Measurements from ENCODE around the gene INSL3. TPM values are rescaled to one million over a fixed set of nuclear protein-coding genes. Genes with fewer than 3 reads are reported as not detected.
A peak's percentile ranks its signal among the peaks of the same experiment; 100 is the strongest.

INSL3 gene
- total and polyA plus RNA-seq, 2 of the 13 experiments (the other 11 are each of a cell fraction or from before 2014, with no cell fraction given) = 0.30 TPM; not detected in 1

DNA sequence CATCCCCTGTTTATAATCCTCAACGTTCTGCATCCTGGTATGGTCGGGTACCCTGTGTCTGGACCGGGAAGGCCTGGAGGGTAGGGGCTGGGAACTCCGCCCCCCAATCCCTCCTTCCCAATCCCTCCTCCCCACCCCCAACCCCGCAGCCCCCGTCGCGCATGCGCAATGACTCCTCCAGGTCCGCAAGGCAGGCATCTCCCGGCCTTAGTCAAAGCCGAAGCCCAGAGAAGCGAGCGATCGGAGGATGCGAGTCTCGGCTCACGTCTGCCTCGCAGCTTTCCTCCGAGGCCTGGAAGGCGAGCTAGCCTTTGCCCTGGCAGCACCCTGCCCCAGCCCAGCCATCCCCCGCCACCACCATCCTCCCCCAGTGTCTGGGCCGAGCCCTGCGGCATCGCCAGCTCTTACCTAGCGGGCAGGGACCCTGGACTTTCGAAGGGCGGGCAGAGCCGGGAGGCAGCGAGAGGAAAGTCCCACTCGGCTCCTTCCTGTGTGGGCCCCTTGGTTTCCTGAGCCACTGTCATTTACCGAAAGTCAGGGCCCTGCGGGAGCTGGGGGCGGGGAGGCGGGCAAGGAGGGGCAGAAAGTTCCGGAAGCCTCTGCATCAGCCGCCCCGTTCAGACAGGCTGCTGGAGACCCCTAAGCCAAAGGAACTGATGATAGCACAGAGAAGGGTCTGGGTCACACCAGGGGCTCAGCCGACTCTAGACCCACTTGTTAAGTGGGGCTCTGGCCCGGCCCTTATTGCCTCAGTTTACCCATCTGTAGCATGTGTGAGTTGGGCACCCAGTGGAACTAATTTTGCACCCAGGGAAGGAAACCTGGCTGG, 26.4 kb upstream of the INSL3 start, which contains the start of gene JAK3 (continued):
- TF ChIP-seq, protein P1, sequence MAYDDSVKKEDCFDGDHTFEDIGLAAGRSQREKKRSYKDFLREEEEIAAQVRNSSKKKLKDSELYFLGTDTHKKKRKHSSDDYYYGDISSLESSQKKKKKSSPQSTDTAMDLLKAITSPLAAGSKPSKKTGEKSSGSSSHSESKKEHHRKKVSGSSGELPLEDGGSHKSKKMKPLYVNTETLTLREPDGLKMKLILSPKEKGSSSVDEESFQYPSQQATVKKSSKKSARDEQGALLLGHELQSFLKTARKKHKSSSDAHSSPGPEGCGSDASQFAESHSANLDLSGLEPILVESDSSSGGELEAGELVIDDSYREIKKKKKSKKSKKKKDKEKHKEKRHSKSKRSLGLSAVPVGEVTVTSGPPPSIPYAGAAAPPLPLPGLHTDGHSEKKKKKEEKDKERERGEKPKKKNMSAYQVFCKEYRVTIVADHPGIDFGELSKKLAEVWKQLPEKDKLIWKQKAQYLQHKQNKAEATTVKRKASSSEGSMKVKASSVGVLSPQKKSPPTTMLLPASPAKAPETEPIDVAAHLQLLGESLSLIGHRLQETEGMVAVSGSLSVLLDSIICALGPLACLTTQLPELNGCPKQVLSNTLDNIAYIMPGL (CRISPR knock-in tag; IDR thresholded peaks at IDR 0.05; ENCODE audit: borderline replicate concordance in 1 of 2, low read depth in 1 of 2) = no peak
- TF ChIP-seq BORCS8-MEF2B (CRISPR knock-in tag; IDR thresholded peaks at IDR 0.05) = no peak
- TF ChIP-seq ZKSCAN8 (CRISPR knock-in tag; IDR thresholded peaks at IDR 0.05; ENCODE audit: borderline replicate concordance) = no peak
- TF ChIP-seq, protein P2, sequence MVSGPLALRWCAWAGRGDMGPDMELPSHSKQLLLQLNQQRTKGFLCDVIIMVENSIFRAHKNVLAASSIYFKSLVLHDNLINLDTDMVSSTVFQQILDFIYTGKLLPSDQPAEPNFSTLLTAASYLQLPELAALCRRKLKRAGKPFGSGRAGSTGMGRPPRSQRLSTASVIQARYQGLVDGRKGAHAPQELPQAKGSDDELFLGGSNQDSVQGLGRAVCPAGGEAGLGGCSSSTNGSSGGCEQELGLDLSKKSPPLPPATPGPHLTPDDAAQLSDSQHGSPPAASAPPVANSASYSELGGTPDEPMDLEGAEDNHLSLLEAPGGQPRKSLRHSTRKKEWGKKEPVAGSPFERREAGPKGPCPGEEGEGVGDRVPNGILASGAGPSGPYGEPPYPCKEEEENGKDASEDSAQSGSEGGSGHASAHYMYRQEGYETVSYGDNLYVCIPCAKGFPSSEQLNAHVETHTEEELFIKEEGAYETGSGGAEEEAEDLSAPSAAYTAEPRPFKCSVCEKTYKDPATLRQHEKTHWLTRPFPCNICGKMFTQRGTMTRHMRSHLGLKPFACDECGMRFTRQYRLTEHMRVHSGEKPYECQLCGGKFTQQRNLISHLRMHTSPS (CRISPR knock-in tag; IDR thresholded peaks at IDR 0.05; ENCODE audit: low read depth) = peak; percentile 74; the same call in 1 of the 2 replicates
- no peak for TF ChIP-seq HOXA5 (CRISPR knock-in tag; IDR thresholded peaks at IDR 0.05)
- TF ChIP-seq, protein P3, sequence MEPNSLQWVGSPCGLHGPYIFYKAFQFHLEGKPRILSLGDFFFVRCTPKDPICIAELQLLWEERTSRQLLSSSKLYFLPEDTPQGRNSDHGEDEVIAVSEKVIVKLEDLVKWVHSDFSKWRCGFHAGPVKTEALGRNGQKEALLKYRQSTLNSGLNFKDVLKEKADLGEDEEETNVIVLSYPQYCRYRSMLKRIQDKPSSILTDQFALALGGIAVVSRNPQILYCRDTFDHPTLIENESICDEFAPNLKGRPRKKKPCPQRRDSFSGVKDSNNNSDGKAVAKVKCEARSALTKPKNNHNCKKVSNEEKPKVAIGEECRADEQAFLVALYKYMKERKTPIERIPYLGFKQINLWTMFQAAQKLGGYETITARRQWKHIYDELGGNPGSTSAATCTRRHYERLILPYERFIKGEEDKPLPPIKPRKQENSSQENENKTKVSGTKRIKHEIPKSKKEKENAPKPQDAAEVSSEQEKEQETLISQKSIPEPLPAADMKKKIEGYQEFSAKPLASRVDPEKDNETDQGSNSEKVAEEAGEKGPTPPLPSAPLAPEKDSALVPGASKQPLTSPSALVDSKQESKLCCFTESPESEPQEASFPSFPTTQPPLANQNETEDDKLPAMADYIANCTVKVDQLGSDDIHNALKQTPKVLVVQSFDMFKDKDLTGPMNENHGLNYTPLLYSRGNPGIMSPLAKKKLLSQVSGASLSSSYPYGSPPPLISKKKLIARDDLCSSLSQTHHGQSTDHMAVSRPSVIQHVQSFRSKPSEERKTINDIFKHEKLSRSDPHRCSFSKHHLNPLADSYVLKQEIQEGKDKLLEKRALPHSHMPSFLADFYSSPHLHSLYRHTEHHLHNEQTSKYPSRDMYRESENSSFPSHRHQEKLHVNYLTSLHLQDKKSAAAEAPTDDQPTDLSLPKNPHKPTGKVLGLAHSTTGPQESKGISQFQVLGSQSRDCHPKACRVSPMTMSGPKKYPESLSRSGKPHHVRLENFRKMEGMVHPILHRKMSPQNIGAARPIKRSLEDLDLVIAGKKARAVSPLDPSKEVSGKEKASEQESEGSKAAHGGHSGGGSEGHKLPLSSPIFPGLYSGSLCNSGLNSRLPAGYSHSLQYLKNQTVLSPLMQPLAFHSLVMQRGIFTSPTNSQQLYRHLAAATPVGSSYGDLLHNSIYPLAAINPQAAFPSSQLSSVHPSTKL (CRISPR knock-in tag; IDR thresholded peaks at IDR 0.05) = no peak
- TF ChIP-seq, protein P4, sequence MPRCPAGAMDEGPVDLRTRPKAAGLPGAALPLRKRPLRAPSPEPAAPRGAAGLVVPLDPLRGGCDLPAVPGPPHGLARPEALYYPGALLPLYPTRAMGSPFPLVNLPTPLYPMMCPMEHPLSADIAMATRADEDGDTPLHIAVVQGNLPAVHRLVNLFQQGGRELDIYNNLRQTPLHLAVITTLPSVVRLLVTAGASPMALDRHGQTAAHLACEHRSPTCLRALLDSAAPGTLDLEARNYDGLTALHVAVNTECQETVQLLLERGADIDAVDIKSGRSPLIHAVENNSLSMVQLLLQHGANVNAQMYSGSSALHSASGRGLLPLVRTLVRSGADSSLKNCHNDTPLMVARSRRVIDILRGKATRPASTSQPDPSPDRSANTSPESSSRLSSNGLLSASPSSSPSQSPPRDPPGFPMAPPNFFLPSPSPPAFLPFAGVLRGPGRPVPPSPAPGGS (CRISPR knock-in tag; IDR thresholded peaks at IDR 0.05) = no peak
- TF ChIP-seq REPIN1 (CRISPR knock-in tag; IDR thresholded peaks at IDR 0.05; ENCODE audit: borderline replicate concordance, low read depth) = no peak
- TF ChIP-seq JUND (CRISPR knock-in tag; IDR thresholded peaks at IDR 0.05) = no peak
- TF ChIP-seq ZKSCAN1 (IDR thresholded peaks at IDR 0.05; ENCODE audit: low read length) = no peak
- 0 out of 2 replicates have a peak, but pooled peaks have one; percentile 35 for TF ChIP-seq ZSCAN21 (CRISPR knock-in tag; IDR thresholded peaks at IDR 0.05; ENCODE audit: borderline replicate concordance)
- TF ChIP-seq WIZ (CRISPR knock-in tag; IDR thresholded peaks at IDR 0.05) = no peak
- TF ChIP-seq ZNF263 (CRISPR knock-in tag; IDR thresholded peaks at IDR 0.05) = no peak
- no peak for TF ChIP-seq FOXA1 (IDR thresholded peaks at IDR 0.05)
- no peak for TF ChIP-seq FOXA1 (CRISPR knock-in tag; IDR thresholded peaks at IDR 0.05)
- TF ChIP-seq POLR2AphosphoS2 (IDR thresholded peaks at IDR 0.05; ENCODE audit: low read depth, low read length) = no peak
- no peak for TF ChIP-seq CBFB (CRISPR knock-in tag; IDR thresholded peaks at IDR 0.05)
- peak; percentile 70 for TF ChIP-seq GABPA (IDR thresholded peaks at IDR 0.05; ENCODE audit: low read depth, low read length)
- TF ChIP-seq GABPA (CRISPR knock-in tag; IDR thresholded peaks at IDR 0.05; ENCODE audit: low read depth) = peak; percentile 91
- TF ChIP-seq CEBPG (CRISPR knock-in tag; IDR thresholded peaks at IDR 0.05) = 0 out of 2 replicates have a peak, but pooled peaks have one; percentile 0
- TF ChIP-seq ZNF30 (CRISPR knock-in tag; IDR thresholded peaks at IDR 0.05) = no peak
- TF ChIP-seq NAIF1 (CRISPR knock-in tag; IDR thresholded peaks at IDR 0.05; ENCODE audit: borderline replicate concordance) = no peak
